OCI-LY1 (cell line): ENCODE data around the gene CACNG4.

Source experiments
- H2AFZ ChIP-seq: fragments of 200-600 bp; sonication (generic), shearing (Covaris generic); 2 replicates; pipeline ENCODE4 v1.6.0; 2014; ENCODE audit warnings: antibody characterized with exemption, mild to moderate bottlenecking, low read length
- H3F3A ChIP-seq: fragments of 200-600 bp; sonication (generic), shearing (Covaris generic); 2 replicates; pipeline ENCODE4 v1.6.0; 2014; ENCODE audit warnings: mild to moderate bottlenecking, antibody characterized with exemption, low read length, moderate library complexity; ENCODE audit not compliant: insufficient read depth
- H3K27ac ChIP-seq: fragments of 200-600 bp; sonication (generic); 2 replicates; pipeline ENCODE4 v1.5.1; 2014; ENCODE audit warnings: low read length, mixed run types, mild to moderate bottlenecking, low read depth; ENCODE audit not compliant: poor library complexity, severe bottlenecking
- H3K27me3 ChIP-seq: fragments of 200-600 bp; sonication (generic); 2 replicates; pipeline ENCODE4 v1.6.0; 2014; ENCODE audit warnings: antibody characterized with exemption, mild to moderate bottlenecking, low read length, moderate library complexity; ENCODE audit not compliant: insufficient read depth
- H3K36me3 ChIP-seq: fragments of 200-600 bp; sonication (generic); 2 replicates; pipeline ENCODE4 v1.6.1; 2014; ENCODE audit warnings: mild to moderate bottlenecking, antibody characterized with exemption, low read length, moderate library complexity, mixed read lengths; ENCODE audit not compliant: insufficient read depth
- H3K4me1 ChIP-seq: fragments of 200-600 bp; sonication (generic); 2 replicates; pipeline ENCODE4 v1.5.1; 2014; ENCODE audit warnings: mild to moderate bottlenecking, low read length, moderate library complexity; ENCODE audit not compliant: insufficient read depth, severe bottlenecking
- H3K4me2 ChIP-seq: fragments of 200-600 bp; sonication (generic), shearing (Covaris generic); 2 replicates; pipeline ENCODE4 v1.6.1; 2014; ENCODE audit warnings: low read length
- H3K4me3 ChIP-seq: fragments of 200-600 bp; sonication (generic); 2 replicates; pipeline ENCODE4 v1.5.1; 2014; ENCODE audit warnings: low read length, low read depth, mild to moderate bottlenecking, mixed read lengths; ENCODE audit not compliant: poor library complexity, severe bottlenecking
- H3K79me2 ChIP-seq: fragments of 200-600 bp; shearing (Covaris generic); 2 replicates; pipeline ENCODE4 v1.6.1; 2016; ENCODE audit warnings: mixed run types, low read length, mixed read lengths; ENCODE audit not compliant: insufficient read depth
- H3K9ac ChIP-seq: fragments of 200-600 bp; sonication (generic), shearing (Covaris generic); 2 replicates; pipeline ENCODE4 v1.6.1; 2014; ENCODE audit warnings: mild to moderate bottlenecking, low read length, mixed read lengths
- H3K9me2 ChIP-seq: fragments of 200-600 bp; sonication (generic), shearing (Covaris generic); 2 replicates; pipeline ENCODE4 v1.6.1; 2014; ENCODE audit warnings: low read depth, mild to moderate bottlenecking, low read length, mixed read lengths
- H3K9me3 ChIP-seq: fragments of 200-600 bp; shearing (Covaris generic); 2 replicates; pipeline ENCODE4 v1.6.1; 2014; ENCODE audit warnings: low read length, mixed read lengths
- H4K20me1 ChIP-seq: fragments of 200-600 bp; sonication (generic), shearing (Covaris generic); 2 replicates; pipeline ENCODE4 v1.6.0; 2016; ENCODE audit warnings: mild to moderate bottlenecking, low read length; ENCODE audit not compliant: insufficient read depth
- CTCF ChIP-seq: fragments of 200-600 bp; sonication (generic), shearing (Covaris generic); IDR thresholded peaks from 2 replicates; pipeline ENCODE4 v1.5.1; 2017; ENCODE audit warnings: mild to moderate bottlenecking, antibody characterized with exemption, low read length, moderate library complexity, mixed read lengths
- EZH2 ChIP-seq: fragments of 200-600 bp; sonication (generic), shearing (Covaris generic); IDR thresholded peaks from 2 replicates; pipeline ENCODE4 v1.8.0; 2017; ENCODE audit warnings: borderline replicate concordance, mixed run types, mild to moderate bottlenecking, antibody characterized with exemption, low read length, moderate library complexity, mixed read lengths

Gene CACNG4

GRCh38 chr17:67069603-67070136 lies 105.2 kb downstream of the CACNG4 start:
- H3K4me3 ChIP-seq, result no peak overlapping the region

GRCh38 chr17:67071595-67071994 lies 107.1 kb downstream of the CACNG4 start:
- H2AFZ ChIP-seq, result no peak overlapping the region
- H3K9me3 ChIP-seq, result no peaks in the 10 kb centered on the region; the same call in 1 of the 2 replicates
- no peak for TF ChIP-seq EZH2
- no peak for TF ChIP-seq CTCF
- no peak overlapping the region for H3K27ac ChIP-seq
- no peak overlapping the region for H3K4me3 ChIP-seq
- no peaks in the 10 kb centered on the region for H3F3A ChIP-seq
- no peak overlapping the region for H3K9ac ChIP-seq
- no peaks in the 10 kb centered on the region for H3K79me2 ChIP-seq
- H3K4me1 ChIP-seq, result no peaks in the 10 kb centered on the region
- H3K9me2 ChIP-seq, result no peaks in the 10 kb centered on the region
- no peaks in the 10 kb centered on the region for H3K27me3 ChIP-seq
- peaks cover 16% of the 10 kb centered on the region; the same call in 1 of the 2 replicates for H3K36me3 ChIP-seq
- no peaks in the 10 kb centered on the region for H4K20me1 ChIP-seq
- H3K4me2 ChIP-seq, result no peak overlapping the region

More at GRCh38 chr17:67069603-67070136, 105.2 kb downstream of the CACNG4 start:
- H4K20me1 ChIP-seq, result no peaks in the 10 kb centered on the region
- H3K4me2 ChIP-seq, result no peak overlapping the region
- no peak for TF ChIP-seq EZH2
- no peak for TF ChIP-seq CTCF
- H3F3A ChIP-seq, result no peaks in the 10 kb centered on the region
- no peaks in the 10 kb centered on the region; the same call in 1 of the 2 replicates for H3K9me3 ChIP-seq
- peaks cover 6% of the 10 kb centered on the region; the same call in 1 of the 2 replicates for H3K36me3 ChIP-seq
- no peaks in the 10 kb centered on the region for H3K9me2 ChIP-seq
- H2AFZ ChIP-seq, result no peak overlapping the region
- no peak overlapping the region for H3K9ac ChIP-seq
- H3K79me2 ChIP-seq, result no peaks in the 10 kb centered on the region
- H3K27ac ChIP-seq, result no peak overlapping the region
- H3K27me3 ChIP-seq, result no peaks in the 10 kb centered on the region
- no peaks in the 10 kb centered on the region for H3K4me1 ChIP-seq

- Histone ChIP-seq H3K36me3 (peaks cover 16% of the 10 kb centered on the region; the same call in 1 of the 2 replicates), H2AFZ (no peak overlapping the region), H3K4me1 (no peaks in the 10 kb centered on the region), H3K79me2 (no peaks in the 10 kb centered on the region), H3F3A (no peaks in the 10 kb centered on the region), H3K9me2 (no peaks in the 10 kb centered on the region), H3K4me3 (no peak overlapping the region), H3K9ac (no peak overlapping the region), H3K27me3 (no peaks in the 10 kb centered on the region), H3K4me2 (no peak overlapping the region), H4K20me1 (no peaks in the 10 kb centered on the region), H3K27ac (no peak overlapping the region), H3K9me3 (no peaks in the 10 kb centered on the region; the same call in 1 of the 2 replicates)
- no peak for TF ChIP-seq CTCF
Measured at GRCh38 chr17:67072885-67073284, 108.4 kb downstream of the CACNG4 start.
